Measurements from ENCODE around the gene KCNJ5.

Gene KCNJ5

GRCh38 chr11:128937480-128937879 lies 46.3 kb downstream of the KCNJ5 start:
- no peak for DNase-seq (ENCODE audit: low read depth)
- TF ChIP-seq, protein P1, sequence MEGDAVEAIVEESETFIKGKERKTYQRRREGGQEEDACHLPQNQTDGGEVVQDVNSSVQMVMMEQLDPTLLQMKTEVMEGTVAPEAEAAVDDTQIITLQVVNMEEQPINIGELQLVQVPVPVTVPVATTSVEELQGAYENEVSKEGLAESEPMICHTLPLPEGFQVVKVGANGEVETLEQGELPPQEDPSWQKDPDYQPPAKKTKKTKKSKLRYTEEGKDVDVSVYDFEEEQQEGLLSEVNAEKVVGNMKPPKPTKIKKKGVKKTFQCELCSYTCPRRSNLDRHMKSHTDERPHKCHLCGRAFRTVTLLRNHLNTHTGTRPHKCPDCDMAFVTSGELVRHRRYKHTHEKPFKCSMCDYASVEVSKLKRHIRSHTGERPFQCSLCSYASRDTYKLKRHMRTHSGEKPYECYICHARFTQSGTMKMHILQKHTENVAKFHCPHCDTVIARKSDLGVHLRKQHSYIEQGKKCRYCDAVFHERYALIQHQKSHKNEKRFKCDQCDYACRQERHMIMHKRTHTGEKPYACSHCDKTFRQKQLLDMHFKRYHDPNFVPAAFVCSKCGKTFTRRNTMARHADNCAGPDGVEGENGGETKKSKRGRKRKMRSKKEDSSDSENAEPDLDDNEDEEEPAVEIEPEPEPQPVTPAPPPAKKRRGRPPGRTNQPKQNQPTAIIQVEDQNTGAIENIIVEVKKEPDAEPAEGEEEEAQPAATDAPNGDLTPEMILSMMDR (conservative IDR thresholded peaks at IDR 0.05; ENCODE audit: low read length), result no peak
- no peak overlapping the region for H3K4me3 ChIP-seq (ENCODE audit: low read length)

DNA sequence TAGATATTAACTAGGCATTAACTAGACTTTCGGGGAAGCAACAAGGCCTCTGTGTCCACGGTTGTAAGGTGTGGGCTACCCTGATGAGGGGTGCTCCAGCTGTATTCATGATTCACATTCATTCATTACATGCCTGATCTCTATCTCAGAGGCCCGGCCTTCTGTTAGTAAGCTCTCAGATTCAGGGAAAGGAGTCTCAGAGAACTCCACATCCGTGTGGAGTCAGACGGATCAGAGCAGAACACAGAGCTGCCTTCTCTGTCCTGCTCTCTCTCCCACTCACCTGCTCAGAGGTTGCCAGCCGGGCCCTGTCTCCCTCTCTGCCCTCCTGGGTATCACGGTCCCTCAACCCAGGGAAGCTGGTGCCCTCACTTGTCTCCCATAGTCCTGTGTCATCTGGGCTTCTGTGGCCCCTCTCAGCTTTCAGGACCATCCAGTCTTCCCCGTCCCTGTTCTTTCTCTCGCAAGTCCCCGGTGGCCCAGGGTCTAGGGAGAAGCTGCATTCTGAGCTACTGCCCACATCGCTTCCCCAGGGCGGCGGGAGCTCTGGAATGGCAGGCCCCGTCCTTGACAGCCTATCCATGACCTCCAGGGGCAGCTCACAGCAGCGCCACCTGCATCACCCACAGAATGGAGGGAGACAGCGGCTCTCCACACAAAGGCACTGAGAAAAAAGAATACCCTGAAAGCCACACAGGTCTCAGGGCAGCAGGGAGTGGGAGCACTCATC lies 47.2 kb downstream of the KCNJ5 start:
- no peak overlapping the region for H3K4me3 ChIP-seq (ENCODE audit: low read length)
- TF ChIP-seq, protein P1 (conservative IDR thresholded peaks at IDR 0.05; ENCODE audit: low read length), result no peak
- DNase-seq (ENCODE audit: low read depth), result no peak

GRCh38 chr11:128939591-128939990 lies 48.4 kb downstream of the KCNJ5 start:
- H3K4me3 ChIP-seq (ENCODE audit: low read length), result no peak overlapping the region
- TF ChIP-seq, protein P1 (conservative IDR thresholded peaks at IDR 0.05; ENCODE audit: low read length), result no peak
- DNase-seq (ENCODE audit: low read depth), result no peak

DNA sequence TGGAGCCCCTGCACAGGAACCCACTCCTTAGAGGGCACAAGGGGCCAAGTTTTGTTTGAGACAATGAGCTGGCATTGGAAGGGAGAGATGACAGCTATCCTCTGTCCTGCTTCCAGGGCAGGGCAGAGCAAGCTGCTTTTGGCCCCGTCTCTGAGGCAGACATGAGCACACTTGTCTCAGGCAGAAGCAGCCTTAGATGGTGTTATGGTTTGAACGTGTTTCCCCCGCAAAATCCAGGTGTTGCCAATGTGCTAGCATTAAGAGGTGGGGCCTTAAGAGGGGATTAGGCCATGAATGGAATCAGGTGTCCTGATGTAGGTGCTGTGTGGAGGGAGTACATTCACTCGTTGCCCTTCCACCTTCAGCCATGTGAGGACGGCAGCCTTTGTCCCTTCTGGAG lies 49.0 kb downstream of the KCNJ5 start:
- TF ChIP-seq, protein P1 (conservative IDR thresholded peaks at IDR 0.05; ENCODE audit: low read length), result no peak

DNA sequence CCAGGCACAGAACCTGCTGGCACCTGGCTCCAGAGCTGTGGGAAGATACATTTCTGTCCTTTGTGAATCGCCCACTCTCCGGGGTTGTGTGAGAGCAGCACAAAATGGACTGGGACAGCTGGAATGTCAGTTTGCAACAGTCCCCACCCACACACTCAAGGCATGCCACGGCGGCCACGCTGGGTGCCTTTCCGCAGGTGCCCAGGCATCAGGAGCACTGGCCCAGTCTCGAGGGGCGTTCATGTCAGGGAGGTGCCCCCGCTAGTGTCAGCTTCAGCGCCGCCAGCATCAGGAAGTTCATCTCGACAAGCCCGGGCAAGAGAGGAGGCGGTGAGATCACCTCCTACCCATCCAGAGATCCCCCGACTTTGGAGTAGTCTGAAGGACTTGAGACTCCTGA lies 49.4 kb downstream of the KCNJ5 start:
- H3K4me3 ChIP-seq (ENCODE audit: low read length), result no peak overlapping the region
- TF ChIP-seq, protein P1 (conservative IDR thresholded peaks at IDR 0.05; ENCODE audit: low read length), result no peak
- DNase-seq (ENCODE audit: low read depth), result no peak

More for the DNA sequence above, 49.0 kb downstream of the KCNJ5 start:
- no peak for DNase-seq (ENCODE audit: low read depth)
- H3K4me3 ChIP-seq (ENCODE audit: low read length), result no peak overlapping the region

DNA sequence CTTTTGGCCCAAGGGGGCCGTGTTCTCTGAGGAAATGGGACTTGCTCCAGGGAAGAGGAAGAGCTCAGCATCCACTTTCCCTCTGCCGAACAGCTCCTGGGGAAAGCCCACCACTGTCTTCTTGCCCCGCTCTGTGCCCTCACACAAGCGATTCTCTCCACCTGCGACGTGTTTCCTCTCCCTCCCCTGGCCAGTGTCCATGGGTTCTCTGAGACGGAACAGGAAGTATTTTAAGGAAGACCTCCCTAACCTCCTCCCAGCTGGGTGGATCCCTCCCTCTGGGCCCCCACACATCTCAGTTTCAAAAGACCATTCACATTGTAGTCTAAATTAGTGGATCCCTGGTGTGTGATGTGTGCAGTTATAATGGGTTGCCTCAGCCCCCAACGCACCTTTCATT lies 50.0 kb downstream of the KCNJ5 start:
- H3K4me3 ChIP-seq (ENCODE audit: low read length), result no peak overlapping the region
- no peak for DNase-seq (ENCODE audit: low read depth)
- TF ChIP-seq, protein P1 (conservative IDR thresholded peaks at IDR 0.05; ENCODE audit: low read length), result no peak

GRCh38 chr11:128941573-128942271 lies 50.6 kb downstream of the KCNJ5 start:
- H3K4me3 ChIP-seq (ENCODE audit: low read length), result no peak overlapping the region
- TF ChIP-seq, protein P1 (conservative IDR thresholded peaks at IDR 0.05; ENCODE audit: low read length), result no peak
- no peak for DNase-seq (ENCODE audit: low read depth)
